Neural progenitor cell (in vitro differentiated cells): ENCODE measurements around the gene MYO1D.

ENCODE experiments used
- EZH2 ChIP-seq: fragments of 200-600 bp; sonication (generic); IDR thresholded peaks from 2 replicates; pipeline ENCODE4 v1.6.1; 2017; ENCODE audit warnings: antibody characterized with exemption, mild to moderate bottlenecking, moderate library complexity
- EZH2phosphoT487 ChIP-seq: fragments of 200-600 bp; sonication (generic); IDR thresholded peaks from 2 replicates; pipeline ENCODE4 v1.6.1; 2017; ENCODE audit warnings: antibody characterized with exemption
- TF ChIP-seq, protein P1 (sequence below): fragments of 200-600 bp; sonication (generic); IDR thresholded peaks from 2 replicates; pipeline ENCODE4 v1.5.1; 2017; ENCODE audit warnings: antibody characterized with exemption, mild to moderate bottlenecking

DNA sequence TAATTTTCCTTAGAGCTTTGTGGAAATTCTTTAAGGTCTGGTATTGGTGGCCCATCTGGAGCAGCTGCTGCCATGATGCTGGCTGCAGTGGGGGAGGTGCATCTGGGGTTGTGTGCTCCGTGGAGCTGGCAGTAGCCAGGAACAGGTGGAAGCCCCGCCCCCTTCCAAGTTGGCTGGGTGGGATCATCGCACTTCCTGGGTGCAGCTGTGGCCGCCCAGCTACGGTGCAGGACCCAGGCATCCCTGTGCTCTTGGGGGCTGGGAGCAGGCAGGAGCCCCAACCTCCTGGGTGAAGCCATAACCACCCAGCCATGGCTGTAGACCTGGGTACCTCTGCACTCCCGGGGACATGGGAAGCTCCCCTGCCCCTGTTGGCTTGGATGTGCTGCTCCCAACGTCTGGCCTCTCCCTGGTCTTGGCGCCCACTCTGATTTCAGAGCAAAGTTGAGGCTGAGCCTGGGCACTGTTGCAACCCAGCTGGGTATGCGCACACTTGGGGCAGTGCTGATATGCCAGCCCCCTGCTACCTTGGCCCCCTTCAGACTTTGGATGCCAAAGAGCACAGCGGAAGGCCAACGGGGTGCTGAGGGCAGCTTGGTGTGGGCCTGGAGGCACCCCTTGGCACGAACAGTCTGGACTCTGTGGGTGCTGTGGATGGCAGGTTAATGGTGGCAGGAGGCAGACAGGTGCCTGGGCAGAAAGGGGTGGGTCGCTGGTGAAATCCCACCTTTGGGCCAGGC is 145.2 kb downstream of the MYO1D start:
- TF ChIP-seq, protein P1, sequence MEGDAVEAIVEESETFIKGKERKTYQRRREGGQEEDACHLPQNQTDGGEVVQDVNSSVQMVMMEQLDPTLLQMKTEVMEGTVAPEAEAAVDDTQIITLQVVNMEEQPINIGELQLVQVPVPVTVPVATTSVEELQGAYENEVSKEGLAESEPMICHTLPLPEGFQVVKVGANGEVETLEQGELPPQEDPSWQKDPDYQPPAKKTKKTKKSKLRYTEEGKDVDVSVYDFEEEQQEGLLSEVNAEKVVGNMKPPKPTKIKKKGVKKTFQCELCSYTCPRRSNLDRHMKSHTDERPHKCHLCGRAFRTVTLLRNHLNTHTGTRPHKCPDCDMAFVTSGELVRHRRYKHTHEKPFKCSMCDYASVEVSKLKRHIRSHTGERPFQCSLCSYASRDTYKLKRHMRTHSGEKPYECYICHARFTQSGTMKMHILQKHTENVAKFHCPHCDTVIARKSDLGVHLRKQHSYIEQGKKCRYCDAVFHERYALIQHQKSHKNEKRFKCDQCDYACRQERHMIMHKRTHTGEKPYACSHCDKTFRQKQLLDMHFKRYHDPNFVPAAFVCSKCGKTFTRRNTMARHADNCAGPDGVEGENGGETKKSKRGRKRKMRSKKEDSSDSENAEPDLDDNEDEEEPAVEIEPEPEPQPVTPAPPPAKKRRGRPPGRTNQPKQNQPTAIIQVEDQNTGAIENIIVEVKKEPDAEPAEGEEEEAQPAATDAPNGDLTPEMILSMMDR, result no peak
- TF ChIP-seq EZH2phosphoT487 (no peak), EZH2 (no peak)
